Subcutaneous adipose tissue (tissue), 4 donors: ENCODE measurements around the gene SFMBT1. TPM values are rescaled to one million over a fixed set of nuclear protein-coding genes. Genes with fewer than 3 reads are reported as not detected.

Experiments used
- total RNA-seq, 4 donors: library from RNA; depleted of rRNA; stranded (reverse); fragments of >200 nt; gene quantifications; one replicate each; pipeline ENCODE4 v1.1.0, GENCODE V29; 2016
- TF ChIP-seq, protein P1 (sequence below): fragments of 450-650 bp; IDR thresholded peaks from one replicate; pipeline ENCODE4 v1.5.1; 2016; ENCODE audit warnings: low read depth, mild to moderate bottlenecking, control low read depth, antibody characterized with exemption, moderate library complexity

The SFMBT1 gene
- total RNA-seq, 4 donors from 2014 or later: 4.9 to 15.5 (median 12.2) TPM

DNA sequence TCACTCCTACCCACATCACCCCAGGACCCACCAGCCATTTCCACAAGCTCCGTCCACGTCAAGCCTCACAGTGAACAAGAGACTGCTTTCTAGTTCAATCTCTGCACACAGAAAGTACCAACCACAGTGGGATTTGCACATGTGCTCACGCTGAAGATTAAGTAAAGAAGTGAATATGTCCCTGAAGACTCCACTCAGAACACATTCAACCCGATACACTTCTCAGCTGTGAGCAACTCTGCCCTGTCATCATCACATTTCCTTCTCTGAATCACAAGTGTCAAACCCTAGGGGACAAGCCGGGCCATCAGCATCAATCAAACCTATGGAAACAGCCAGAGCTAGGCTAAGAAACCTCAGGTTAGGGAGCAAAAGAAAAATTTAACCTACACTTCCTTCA, 150.5 kb downstream of the SFMBT1 start:
- TF ChIP-seq, protein P1, sequence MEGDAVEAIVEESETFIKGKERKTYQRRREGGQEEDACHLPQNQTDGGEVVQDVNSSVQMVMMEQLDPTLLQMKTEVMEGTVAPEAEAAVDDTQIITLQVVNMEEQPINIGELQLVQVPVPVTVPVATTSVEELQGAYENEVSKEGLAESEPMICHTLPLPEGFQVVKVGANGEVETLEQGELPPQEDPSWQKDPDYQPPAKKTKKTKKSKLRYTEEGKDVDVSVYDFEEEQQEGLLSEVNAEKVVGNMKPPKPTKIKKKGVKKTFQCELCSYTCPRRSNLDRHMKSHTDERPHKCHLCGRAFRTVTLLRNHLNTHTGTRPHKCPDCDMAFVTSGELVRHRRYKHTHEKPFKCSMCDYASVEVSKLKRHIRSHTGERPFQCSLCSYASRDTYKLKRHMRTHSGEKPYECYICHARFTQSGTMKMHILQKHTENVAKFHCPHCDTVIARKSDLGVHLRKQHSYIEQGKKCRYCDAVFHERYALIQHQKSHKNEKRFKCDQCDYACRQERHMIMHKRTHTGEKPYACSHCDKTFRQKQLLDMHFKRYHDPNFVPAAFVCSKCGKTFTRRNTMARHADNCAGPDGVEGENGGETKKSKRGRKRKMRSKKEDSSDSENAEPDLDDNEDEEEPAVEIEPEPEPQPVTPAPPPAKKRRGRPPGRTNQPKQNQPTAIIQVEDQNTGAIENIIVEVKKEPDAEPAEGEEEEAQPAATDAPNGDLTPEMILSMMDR: no peak

DNA sequence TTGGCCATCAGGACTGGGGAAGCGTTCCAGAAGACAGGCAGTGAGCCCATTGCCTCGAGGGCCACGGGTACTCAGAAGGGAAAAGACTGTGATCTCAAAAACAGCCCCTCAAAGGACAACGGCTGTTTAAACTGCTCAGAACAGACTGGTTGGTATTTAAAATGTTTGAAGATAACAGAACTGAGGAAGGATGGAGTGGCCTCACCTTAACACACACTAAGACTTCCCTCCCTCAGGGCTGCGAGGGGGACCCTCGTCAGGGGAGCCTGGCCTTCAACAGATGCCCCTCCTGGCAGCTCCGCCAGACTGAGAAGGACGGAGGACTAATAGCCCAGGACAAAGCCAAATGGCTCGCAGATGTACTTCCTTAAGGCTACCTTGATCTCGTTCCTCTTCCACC, 151.1 kb downstream of the SFMBT1 start:
- TF ChIP-seq, protein P1: no peak

DNA sequence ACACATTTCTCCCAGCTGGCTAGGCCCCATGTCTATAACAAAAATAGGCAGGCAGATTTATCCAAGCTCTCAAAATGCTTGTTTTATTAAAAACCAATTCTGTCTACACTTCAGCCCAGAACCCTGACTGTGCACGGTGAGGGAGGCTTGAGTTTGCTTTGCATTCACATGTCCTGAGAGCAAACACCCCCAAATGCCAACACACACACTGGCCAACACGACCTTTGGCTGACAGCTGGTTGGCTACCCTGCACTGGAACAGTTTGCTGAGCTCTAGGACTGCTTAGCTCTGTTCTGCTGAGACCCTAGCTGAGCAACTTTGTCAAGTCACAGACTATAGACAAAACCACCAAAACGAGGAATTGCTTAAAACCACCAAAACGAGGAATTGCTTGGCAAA, 152.2 kb downstream of the SFMBT1 start:
- TF ChIP-seq, protein P1: no peak

DNA sequence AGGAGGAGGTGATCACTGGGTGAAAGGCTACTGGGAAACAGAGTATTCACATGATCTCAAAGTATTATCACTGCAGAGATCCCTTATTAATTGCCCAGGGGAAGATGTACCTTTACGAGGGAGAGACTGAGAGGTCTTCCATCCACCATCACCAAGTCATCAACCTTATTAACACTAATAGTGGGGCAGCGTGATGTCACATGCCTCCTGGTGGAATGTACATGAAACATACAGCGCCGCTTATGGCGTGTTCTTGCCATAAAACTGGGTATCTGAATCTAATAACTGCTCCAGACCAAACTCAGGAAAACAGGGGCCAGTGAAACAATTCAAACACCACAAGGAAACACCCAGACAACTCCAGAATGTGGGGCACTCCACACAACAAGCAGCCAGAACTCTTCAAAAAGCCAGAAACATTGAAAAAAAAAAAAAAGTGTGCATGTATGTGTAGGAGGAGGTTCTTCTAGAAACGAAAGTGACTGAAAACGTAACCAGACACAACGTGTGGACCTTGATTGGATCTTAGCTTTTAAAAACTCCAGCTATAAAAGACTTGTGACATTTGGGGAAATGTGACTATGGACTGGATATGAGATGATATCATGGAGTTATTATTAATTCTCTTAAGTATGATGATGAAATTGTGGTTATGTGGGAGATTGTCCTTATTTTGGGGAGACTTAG, 153.1 kb downstream of the SFMBT1 start:
- TF ChIP-seq, protein P1: no peak

DNA sequence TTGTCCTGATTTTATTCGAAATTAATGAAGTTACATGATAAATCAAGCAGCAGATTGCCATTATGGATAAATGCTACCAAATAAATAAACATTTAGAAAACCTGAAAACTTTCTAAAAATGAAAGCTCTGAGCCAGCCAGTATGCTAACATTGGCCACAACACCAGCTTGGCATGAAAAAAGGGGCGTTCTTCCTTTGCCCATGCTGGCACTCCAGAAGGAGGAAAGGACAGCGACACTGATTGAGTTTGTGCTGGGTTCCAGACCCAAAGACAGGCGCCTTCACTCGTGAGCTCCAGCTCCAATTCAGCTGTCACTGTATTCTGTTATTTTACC, 153.6 kb downstream of the SFMBT1 start:
- TF ChIP-seq, protein P1: no peak

DNA sequence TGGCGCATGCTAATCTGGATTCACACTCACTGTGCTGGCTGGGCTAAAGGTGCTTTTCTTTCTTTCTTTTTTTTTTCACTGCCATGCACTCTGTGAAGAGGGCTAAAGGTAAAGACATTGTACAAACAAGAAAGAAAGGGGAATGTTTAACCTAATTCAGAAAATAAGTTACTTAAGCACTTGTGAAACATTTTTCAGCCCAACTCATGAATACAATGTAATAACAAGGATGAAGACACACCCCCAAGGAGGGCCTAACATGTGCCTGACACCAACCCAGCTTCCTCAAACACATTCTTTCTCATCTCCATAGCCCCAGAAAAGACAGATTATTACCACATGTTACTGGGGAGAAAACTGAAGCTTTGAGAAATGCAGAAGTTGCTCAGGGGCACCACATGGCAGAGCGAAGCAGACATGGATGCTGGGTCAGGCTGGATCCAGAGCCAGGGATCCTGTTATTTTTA, 154.2 kb downstream of the SFMBT1 start:
- TF ChIP-seq, protein P1: no peak

DNA sequence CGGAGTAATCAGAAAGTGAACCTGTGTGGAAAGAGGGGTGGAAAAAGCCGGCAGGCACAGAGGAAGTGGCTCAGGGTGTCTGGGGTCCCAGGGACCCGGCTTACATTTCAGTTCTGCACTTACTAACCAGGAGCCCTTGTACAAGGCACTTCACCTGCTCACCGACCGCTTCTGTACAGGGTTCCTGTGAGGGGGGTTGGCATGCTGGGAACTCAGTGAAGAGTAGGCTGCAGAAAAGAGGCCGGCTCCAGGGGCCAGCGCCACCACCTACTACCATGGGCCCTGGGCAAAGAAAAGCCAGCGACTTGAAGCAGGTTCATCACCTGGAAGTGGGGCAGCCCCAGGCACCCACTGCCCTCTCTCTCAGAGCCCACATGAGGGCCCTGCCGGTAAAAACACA, 154.7 kb downstream of the SFMBT1 start:
- TF ChIP-seq, protein P1: no peak
